GM10248 (cell line): ENCODE data around the gene SH3GLB1.

Experiments
- CTCF ChIA-PET: fragments of 300-600 bp; sonication (Branson Sonifier 250); formaldehyde crosslinking; extraction: SDS; loops from one replicate; lab custom pipeline; 2021; ENCODE audit warnings: antibody characterized with exemption; lab: Yijun Ruan, JAX
- POLR2A ChIA-PET: fragments of 350-650 bp; sonication (Branson Sonifier 250); formaldehyde crosslinking; extraction: SDS; loops from one replicate; lab custom pipeline; 2020; ENCODE audit warnings: antibody characterized with exemption; lab: Yijun Ruan, JAX
- DNase-seq: peaks from one replicate; pipeline ENCODE4 v3.0.0; 2012; ENCODE audit errors: extremely low spot score
- CTCF ChIP-seq: IDR thresholded peaks from 2 replicates; pipeline ENCODE4 v1.5.1; 2012; ENCODE audit warnings: mild to moderate bottlenecking, low read depth; ENCODE audit errors: extremely low read depth, missing control alignments, control extremely low read depth

The SH3GLB1 gene

GRCh38 chr1:86776108-86776507 is 71.7 kb downstream of the SH3GLB1 start:
- DNase-seq: no peak
- POLR2A ChIA-PET: no interaction called here
- CTCF ChIA-PET: no interaction called here
- TF ChIP-seq CTCF: no peak

GRCh38 chr1:86778569-86779239 is 74.3 kb downstream of the SH3GLB1 start:
- TF ChIP-seq CTCF: no peak
- no peak for DNase-seq
- CTCF ChIA-PET: interaction anchor here (1.3 to 1.4 kb wide), 2 partner anchors 10 to 20 kb away, joined by 3 to 4 read pairs; no protein-coding TSS in a partner anchor
- POLR2A ChIA-PET: no interaction called here

DNA sequence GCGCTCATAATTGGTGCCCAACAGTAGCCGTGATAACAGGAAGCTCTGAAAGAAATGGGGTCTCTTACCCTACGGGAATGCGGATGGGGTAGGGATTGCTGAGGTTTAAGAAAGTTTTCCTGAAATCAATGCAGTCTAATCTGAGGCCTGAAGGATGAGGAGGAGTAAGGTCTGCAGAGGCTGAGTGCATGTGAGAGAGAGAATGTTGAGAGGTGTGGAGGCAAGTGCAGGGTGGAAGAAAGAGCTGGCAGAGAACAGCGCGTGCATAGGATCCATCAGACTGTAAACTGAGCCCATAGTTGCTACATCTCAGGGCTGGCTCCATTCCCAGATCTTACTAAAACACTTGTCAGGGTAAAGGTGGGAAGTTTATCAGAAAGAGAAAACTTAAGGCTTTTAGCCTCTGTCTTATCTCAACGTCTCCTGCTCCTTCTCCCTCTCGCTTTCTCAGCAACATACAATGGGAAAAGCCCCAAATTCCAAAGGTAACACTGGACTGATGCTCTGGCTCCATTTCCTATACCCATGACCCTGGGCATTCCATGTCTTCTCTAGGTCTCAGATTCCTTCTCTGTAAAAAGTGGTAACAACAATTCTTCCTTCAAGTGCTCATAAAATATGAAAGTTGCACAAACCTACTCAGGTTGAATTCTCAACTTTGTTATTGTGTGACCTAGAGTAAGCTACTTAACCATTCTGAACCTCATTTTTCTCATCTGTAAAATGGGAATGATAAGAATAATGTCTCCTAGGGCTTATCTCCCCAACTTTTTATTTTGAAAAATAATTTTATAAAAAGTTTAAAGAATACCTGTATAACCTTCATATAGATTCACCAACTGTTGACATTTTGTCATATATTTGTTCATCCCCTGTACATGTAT is 75.2 kb downstream of the SH3GLB1 start:
- POLR2A ChIA-PET: no interaction called here
- CTCF ChIA-PET: no interaction called here
- no peak for DNase-seq
- no peak for TF ChIP-seq CTCF

GRCh38 chr1:86782482-86782881 is 78.1 kb downstream of the SH3GLB1 start:
- no peak for TF ChIP-seq CTCF
- ChIA-PET CTCF (interaction anchor here (0.6 kb wide), 1 partner anchor 9 kb away, joined by 3 read pairs; no protein-coding TSS in a partner anchor), POLR2A (no interaction called here)
- no peak for DNase-seq

DNA sequence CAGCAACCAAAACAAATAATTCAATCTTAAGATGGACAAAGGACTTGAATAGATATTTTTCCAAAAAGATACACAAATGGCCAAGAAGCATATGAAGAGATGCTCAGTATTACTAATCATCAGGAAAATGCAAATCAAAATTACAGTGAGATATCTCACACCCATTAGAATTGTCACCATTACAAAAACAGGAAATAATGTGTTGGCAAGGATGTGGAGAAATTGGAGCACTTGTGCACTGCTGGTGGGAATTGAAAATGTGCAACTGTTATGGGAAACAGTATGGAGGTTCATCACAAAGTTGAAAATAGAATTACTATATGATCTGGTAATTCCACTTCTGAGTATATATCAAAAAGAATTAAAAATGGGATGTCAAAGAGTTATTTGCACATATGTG is 83.2 kb downstream of the SH3GLB1 start:
- CTCF ChIA-PET: no interaction called here

More for the DNA sequence above, 83.2 kb downstream of the SH3GLB1 start:
- POLR2A ChIA-PET: no interaction called here
- DNase-seq: no peak
- no peak for TF ChIP-seq CTCF
